GM19455 (cell line): ENCODE measurements around the gene DQX1.
"Not testable (repeated sequence)": the region's sequence is repeated elsewhere in the genome, so short reads cannot be mapped to it uniquely, and the experiment has no call there.

Experiments
- ATAC-seq: cut with Tn5 transposase; IDR thresholded peaks from one replicate; pipeline ENCODE4 v1.9.1; 2021; ENCODE audit not compliant: unreplicated experiment

Gene DQX1, protein sequence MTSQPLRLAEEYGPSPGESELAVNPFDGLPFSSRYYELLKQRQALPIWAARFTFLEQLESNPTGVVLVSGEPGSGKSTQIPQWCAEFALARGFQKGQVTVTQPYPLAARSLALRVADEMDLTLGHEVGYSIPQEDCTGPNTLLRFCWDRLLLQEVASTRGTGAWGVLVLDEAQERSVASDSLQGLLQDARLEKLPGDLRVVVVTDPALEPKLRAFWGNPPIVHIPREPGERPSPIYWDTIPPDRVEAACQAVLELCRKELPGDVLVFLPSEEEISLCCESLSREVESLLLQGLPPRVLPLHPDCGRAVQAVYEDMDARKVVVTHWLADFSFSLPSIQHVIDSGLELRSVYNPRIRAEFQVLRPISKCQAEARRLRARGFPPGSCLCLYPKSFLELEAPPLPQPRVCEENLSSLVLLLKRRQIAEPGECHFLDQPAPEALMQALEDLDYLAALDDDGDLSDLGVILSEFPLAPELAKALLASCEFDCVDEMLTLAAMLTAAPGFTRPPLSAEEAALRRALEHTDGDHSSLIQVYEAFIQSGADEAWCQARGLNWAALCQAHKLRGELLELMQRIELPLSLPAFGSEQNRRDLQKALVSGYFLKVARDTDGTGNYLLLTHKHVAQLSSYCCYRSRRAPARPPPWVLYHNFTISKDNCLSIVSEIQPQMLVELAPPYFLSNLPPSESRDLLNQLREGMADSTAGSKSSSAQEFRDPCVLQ

DNA sequence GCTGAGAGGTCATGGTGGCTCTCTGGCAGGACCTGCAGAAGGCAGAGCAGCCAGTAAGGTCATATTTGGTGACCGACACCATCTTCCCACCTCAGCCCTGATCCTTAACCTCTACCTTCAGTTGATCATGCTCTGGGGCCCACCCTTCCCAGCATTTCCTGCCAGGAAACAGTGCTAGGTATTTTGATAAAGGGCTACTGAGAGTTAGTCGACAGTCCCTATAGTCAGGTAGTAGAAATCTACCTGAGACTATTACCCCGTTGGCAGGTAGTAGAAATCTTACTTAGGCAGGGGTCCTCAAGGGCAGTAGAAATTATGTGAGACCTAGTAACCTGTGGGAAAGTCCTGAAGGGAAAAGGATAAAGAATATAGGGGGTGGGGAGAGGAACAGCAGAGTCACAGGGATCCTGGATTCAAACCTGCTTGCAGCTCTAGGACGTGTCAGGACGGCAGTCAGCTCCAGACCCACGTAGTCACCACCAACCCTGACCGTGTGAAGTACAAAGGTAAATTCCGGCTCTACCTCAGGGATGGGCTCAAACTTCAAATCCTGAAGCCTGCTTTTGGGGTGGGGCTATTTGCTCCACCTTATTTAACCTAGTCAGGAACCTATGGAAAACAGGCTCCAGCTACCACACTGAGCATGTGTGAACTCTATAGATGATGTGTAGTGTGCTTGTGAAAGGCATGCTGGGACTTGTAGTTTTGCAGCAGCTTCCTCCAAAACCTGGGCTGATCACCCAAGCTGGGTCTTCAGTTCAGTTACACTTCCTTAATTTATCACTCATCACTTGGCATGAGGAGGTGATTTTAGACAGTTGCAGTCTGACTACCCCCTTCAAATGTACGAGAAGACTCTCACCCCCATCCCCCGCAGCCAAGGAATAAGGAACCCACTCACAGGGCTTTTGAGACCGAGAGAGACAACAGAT, at the start of gene DQX1:
Gene DQX1, minus strand, starts transcription at position 515 of the 932 bp plus-strand sequence. Its CDS starts 502 bp downstream, at position 13.
- ATAC-seq: no peak

- ATAC-seq: no peak
These were observed 49.3 kb upstream of the DQX1 start for GRCh38 chr2:74575320-74575719.

DNA sequence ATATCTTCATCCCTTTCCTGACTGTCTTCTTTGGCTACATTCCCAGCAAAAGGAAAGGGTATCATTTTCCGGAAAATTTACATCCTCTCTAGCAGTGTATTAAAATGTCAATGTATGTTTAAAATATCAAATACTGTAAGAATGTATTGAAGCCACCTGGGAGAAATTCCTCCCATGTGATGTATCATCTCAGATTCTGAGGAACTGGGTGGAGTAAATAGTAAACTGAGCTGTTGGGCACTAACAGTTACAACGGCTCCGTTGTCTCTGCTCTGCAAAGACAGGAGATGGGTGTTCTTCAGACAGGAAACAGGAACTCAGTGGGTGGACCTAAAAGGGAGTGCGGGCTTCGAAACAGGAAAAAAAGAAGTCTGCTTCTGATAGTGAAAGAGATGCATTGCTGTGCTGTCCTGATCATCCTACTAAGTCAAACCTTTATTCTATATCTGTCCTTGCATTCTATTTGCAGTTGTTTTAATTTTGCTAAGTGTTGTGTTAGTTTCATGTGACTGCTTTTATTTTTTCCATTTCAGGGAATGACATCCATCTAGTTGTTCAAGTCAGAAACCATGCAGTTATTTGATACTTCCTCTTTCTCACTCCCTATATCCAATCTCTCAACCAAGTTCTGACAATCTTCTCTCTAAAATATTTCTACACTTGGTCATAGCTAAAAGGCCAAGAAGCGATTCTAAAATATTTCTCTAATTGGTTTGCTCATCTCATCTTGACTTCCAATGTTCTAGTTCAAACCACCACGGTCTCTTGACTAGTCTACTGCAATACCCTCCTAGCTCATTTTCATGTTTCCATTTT, 47.9 kb upstream of the DQX1 start:
- ATAC-seq: no peak

DNA sequence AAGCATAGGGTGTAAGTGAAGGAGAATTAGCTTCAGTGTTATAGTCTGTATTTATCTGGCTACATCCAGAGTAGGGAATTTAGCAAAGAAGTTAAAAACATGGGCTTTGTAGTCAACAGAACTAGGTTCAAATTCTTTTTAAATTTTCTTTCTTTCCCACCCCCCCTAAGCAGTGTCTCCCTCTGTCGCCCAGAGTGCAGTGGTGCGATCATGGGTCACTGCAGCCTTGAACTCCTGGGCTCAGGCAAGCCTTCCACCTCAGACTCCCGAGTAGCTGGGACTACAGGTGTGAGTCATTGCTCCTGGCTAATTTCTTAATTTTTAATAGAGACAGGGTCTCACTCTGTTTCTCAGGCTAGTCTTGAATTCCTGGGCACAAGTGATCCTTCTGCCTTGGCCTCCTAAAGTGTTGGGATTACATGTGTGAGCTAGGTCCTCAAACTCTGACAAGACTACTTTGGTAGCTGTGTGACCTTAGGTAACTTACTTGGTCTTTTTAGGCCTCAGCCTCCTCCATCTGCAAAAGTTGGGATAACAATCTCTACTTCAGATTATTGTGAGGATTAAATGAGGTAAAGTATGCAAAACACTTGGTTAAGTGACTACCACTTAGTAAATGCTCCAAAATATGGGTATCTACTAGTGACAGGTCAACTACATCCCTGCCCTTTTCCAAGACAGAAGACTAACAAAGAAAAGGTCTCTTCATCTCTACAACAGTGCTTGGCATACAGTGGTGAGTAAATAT, 46.3 kb upstream of the DQX1 start:
- no peak for ATAC-seq

DNA sequence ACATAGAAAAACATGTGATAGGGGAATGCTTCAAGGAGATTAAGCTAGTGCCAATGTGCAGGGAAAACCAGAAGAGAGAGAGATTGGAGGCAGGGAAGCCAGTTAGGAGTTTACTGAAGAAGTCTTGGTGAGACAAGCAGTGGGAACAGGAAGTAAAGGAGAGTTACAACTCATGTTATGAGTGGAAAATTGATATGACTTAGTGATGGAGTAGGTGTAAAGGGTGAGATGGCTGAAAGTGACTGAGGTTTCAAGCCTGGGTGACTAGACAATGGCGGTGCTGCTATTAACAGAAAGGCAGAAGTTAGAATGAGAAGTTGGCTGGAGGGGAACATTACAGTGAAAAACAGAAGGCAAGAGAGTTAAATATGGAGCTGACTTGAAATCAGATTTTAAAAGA, 45.0 kb upstream of the DQX1 start:
- peak; percentile 43 for ATAC-seq

- no peak for ATAC-seq
These were observed 43.7 kb upstream of the DQX1 start for GRCh38 chr2:74569686-74570085.

- no peak for ATAC-seq
These were observed 41.9 kb upstream of the DQX1 start for GRCh38 chr2:74567881-74568280.

- ATAC-seq: no peak
These were observed 40.7 kb upstream of the DQX1 start for GRCh38 chr2:74566754-74567085.

- no peak for ATAC-seq
These were observed 40.2 kb upstream of the DQX1 start for GRCh38 chr2:74566076-74566753.

DNA sequence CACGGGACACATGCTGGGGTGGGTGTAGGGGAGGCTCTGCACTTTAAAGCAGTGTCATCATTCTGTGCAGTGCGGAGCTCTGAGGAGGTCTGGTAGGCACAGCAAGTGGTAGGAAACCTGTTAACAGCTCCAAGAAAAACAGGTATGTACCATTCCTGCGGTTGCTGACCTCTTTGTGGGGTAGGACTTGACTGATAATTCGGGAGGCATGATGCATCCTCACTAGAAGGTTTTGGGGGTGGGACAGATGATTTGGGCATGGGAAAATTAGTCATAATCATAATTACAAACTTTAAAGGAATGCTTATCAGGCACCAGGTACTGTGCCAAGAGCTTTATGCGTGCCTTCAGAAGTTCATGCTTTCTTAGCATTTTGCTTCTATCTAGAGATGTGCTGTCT, 38.2 kb upstream of the DQX1 start:
- ATAC-seq: no peak

GRCh38 chr2:74562126-74562775, 36.2 kb upstream of the DQX1 start:
- no peak for ATAC-seq

DNA sequence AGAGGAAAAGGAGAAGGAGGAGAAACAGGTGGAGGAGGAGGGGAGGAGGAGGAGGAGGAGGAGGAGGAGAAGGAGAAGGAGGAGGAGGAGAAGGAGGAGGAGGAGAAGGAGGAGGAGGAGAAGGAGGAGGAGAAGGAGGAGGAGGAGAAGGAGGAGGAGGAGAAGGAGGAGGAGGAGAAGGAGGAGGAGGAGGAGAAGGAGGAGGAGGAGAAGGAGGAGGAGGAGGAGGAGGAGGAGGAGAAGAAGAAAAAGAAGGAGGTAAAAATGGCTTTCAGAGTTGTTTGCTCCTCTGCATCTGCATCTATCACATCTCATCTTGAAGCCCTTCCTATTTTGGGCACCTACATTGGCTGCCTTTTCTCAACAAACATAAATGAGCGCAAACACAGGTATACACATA, 35.0 kb upstream of the DQX1 start:
- not testable (repeated sequence) for ATAC-seq

GRCh38 chr2:74560591-74560990, 34.6 kb upstream of the DQX1 start:
- ATAC-seq: no peak

GRCh38 chr2:74559912-74560311, 33.9 kb upstream of the DQX1 start:
- ATAC-seq: no peak

GRCh38 chr2:74558284-74559230, 32.5 kb upstream of the DQX1 start:
- ATAC-seq: no peak

DNA sequence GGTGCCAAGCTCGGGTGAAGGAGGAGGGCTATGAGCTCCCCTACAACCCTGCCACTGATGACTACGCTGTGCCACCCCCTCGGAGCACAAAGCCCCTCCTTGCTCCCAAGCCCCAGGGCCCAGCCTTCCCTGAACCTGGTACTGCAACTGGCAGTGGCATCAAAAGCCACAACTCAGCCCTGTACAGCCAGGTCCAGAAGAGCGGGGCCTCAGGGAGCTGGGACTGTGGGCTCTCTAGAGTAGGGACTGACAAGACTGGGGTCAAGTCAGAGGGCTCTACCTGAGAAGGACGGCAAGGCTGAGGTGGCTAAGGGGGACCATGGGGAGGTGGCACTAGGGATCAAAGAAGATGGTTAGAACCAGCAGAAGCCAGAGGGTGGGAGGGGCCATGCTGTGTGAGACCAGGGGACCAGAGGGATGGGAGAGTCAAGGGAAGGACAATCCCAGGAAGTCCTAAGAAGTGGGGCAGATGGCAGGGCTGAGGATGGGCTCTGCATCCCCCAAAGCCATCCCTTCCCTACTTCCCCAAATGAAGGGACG, 30.9 kb upstream of the DQX1 start:
- no peak for ATAC-seq

GRCh38 chr2:74556159-74556558, 30.1 kb upstream of the DQX1 start:
- ATAC-seq: no peak
